Measurements from ENCODE around the gene CFH.
"Not testable (repeated sequence)": the region's sequence is repeated elsewhere in the genome, so short reads cannot be mapped to it uniquely, and the experiment has no call there.

The CFH gene

DNA sequence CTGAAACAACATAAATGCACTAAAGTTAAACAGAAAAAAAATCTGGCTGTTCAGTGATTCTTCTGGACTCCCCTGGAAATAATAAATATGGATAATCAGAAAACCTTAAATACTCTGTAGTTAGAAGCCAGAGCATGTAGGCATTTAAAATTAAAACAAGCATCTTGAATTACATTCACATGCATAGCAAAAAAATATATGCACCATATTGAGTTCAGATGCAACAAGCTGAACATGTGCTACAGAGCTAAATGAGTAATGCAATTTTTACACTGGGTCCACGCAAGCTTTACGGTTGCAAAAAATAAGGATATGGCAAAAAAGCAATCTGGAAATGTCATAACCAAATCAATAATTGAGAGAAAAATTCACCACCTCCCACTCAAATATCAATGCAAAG, 32.1 kb upstream of the CFH start:
- no peak for DNase-seq (ENCODE audit: low read depth)
- TF ChIP-seq, protein P1, sequence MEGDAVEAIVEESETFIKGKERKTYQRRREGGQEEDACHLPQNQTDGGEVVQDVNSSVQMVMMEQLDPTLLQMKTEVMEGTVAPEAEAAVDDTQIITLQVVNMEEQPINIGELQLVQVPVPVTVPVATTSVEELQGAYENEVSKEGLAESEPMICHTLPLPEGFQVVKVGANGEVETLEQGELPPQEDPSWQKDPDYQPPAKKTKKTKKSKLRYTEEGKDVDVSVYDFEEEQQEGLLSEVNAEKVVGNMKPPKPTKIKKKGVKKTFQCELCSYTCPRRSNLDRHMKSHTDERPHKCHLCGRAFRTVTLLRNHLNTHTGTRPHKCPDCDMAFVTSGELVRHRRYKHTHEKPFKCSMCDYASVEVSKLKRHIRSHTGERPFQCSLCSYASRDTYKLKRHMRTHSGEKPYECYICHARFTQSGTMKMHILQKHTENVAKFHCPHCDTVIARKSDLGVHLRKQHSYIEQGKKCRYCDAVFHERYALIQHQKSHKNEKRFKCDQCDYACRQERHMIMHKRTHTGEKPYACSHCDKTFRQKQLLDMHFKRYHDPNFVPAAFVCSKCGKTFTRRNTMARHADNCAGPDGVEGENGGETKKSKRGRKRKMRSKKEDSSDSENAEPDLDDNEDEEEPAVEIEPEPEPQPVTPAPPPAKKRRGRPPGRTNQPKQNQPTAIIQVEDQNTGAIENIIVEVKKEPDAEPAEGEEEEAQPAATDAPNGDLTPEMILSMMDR (conservative IDR thresholded peaks at IDR 0.05; ENCODE audit: control insufficient read depth, insufficient read depth, low read depth, low read length), result no peak
- no peak overlapping the region for H3K4me3 ChIP-seq (ENCODE audit: control insufficient read depth, low read depth, low read length)

DNA sequence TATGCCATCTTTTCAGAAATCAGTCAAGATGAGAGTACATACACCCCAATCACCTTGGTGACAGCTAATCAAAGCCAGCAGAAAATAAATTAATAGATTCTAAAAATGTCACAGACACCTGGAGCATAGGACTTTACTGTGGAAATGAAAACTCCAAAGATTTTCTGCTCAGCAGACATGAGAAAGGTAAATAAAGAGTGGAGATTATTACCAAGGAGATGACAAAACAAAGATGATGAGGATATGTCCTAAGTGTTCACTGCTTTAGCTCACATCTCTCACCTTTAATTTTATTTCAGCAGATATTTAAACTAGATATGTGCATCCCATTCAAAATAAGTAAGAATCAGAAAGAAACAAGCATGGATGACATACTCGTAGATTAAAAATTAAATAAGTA, 28.8 kb upstream of the CFH start:
- TF ChIP-seq, protein P1 (conservative IDR thresholded peaks at IDR 0.05; ENCODE audit: control insufficient read depth, insufficient read depth, low read depth, low read length), result no peak
- H3K4me3 ChIP-seq (ENCODE audit: control insufficient read depth, low read depth, low read length), result no peak overlapping the region
- no peak for DNase-seq (ENCODE audit: low read depth)

DNA sequence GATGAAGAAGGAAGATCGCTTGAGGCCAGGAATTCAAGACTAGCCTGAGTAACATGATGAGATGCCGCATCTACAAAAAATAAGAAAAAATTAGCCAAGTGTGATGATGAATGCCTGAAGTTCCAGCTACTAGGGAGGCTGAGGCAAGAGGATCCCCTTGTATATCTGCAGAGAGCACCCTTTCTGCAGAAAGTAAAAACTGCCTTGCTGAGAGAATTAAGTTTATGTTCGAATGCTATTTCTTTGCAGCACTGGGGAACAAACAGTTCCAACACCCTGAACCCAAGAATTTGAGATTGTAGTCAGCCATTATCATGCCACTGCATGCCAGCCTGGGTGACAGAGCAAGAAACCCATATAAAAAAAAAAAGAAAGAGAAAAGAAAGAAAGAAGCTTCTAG, 23.0 kb upstream of the CFH start:
- TF ChIP-seq, protein P1 (conservative IDR thresholded peaks at IDR 0.05; ENCODE audit: control insufficient read depth, insufficient read depth, low read depth, low read length), result no peak
- DNase-seq (ENCODE audit: low read depth), result no peak
- no peak overlapping the region for H3K4me3 ChIP-seq (ENCODE audit: control insufficient read depth, low read depth, low read length)

DNA sequence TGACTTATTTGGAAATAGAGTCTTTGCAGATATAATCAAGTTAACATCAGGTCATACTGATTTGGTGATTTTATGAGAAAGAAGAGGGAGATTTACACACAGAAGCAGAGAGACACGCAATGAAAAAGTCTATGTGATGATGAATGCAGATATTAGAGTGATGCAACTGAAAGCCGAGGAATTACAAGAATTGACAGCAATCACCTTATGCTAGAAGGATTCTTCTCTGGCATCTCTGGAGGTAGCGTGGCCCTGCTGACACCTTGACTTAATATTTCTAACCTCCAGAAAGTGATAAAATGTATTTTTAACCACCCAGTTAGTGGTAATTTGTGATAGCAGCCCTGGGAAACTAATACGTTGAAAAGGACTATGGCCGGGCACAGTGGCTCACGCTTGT, 14.2 kb upstream of the CFH start:
- DNase-seq (ENCODE audit: low read depth), result no peak
- TF ChIP-seq, protein P1 (conservative IDR thresholded peaks at IDR 0.05; ENCODE audit: control insufficient read depth, insufficient read depth, low read depth, low read length), result no peak
- H3K4me3 ChIP-seq (ENCODE audit: control insufficient read depth, low read depth, low read length), result no peak overlapping the region

DNA sequence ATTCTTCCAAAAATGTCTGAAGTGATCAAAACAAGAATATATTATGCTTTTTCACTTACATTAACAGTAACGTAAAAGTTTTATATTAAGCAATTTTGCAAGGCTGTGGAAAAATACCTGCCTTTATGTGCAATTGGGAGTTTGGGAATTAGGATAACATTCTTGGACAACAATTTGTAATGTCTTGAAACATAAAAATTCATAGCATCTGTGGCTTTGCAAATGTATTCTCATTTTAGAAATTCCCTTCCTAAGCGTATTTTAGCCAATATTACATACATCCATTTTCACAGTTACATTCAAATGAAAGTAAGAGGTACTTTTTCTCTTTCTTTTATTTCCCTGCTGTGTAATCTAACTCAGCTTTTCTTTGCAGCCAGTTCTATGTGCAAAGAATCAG, 13.4 kb upstream of the CFH start:
- H3K4me3 ChIP-seq (ENCODE audit: control insufficient read depth, low read depth, low read length), result no peak overlapping the region
- DNase-seq (ENCODE audit: low read depth), result no peak
- TF ChIP-seq, protein P1 (conservative IDR thresholded peaks at IDR 0.05; ENCODE audit: control insufficient read depth, insufficient read depth, low read depth, low read length), result no peak

DNA sequence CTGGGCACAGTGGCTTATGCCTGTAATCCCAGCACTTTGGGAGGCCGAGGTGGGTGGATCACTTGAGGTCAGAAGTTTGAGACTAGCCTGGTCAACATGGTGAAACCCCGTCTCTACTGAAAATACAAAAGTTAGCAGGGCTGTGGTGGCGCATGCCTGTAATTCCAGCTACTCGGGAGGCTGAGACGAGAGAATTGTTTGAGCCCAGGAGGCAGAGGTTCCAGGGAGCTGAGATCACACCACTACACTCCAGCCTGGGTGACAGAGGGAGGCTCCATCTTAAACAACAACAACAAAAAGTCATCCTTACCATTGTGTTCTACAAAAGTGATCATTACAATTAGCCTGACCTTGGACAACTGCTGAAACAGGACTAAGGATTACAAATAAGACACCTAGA, 12.6 kb upstream of the CFH start:
- not testable (repeated sequence) for H3K4me3 ChIP-seq (ENCODE audit: control insufficient read depth, low read depth, low read length); DNase-seq (ENCODE audit: low read depth)

DNA sequence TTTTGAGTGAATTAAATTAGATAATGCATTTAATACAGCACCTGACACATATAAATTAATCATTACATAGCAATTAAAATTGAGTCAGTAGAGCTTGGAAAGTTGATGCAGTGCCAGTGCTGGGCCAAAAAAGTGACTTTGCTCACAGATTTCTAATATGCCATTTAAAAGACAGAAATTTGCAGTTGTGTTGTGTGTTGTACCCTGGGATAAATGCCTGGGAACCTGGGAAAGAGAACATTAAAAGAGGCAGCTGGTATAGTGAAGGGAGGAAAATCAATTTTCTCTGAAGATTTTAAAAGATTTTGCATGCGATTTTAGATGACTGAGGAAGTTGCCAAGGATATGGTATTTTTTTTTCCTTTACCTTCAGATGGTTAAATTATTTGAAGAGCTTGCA, 10.9 kb upstream of the CFH start:
- DNase-seq (ENCODE audit: low read depth), result no peak
- no peak overlapping the region for H3K4me3 ChIP-seq (ENCODE audit: control insufficient read depth, low read depth, low read length)
- TF ChIP-seq, protein P1 (conservative IDR thresholded peaks at IDR 0.05; ENCODE audit: control insufficient read depth, insufficient read depth, low read depth, low read length), result no peak

Data from fibroblast of mammary gland (primary cell).